GM12872 (cell line): ENCODE measurements around the gene TTC28.

ENCODE experiments used
- TF ChIP-seq, protein P1 (sequence below): IDR thresholded peaks from 3 replicates; pipeline ENCODE4 v1.5.1; 2011; ENCODE audit warnings: low read depth, mild to moderate bottlenecking, low read length, moderate library complexity; ENCODE audit not compliant: insufficient read depth

TTC28 gene

DNA sequence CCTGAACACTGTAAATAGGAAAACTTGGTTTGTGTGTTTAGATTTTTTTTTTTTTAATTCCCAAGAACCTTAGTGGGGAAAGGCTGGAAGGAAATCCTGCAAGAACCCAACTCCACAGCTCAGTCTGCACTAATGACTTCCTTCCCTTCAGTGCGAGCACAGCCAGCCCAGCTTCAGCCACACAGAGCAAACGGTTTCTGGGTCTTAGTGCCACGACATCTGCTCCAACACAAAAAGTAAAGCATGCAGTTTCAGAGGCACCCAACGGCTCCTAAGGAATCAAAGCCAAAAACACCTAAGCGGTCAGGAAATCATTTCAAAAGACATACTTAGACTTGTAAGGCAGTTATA lies 236.1 kb downstream of the TTC28 start:
- TF ChIP-seq, protein P1, sequence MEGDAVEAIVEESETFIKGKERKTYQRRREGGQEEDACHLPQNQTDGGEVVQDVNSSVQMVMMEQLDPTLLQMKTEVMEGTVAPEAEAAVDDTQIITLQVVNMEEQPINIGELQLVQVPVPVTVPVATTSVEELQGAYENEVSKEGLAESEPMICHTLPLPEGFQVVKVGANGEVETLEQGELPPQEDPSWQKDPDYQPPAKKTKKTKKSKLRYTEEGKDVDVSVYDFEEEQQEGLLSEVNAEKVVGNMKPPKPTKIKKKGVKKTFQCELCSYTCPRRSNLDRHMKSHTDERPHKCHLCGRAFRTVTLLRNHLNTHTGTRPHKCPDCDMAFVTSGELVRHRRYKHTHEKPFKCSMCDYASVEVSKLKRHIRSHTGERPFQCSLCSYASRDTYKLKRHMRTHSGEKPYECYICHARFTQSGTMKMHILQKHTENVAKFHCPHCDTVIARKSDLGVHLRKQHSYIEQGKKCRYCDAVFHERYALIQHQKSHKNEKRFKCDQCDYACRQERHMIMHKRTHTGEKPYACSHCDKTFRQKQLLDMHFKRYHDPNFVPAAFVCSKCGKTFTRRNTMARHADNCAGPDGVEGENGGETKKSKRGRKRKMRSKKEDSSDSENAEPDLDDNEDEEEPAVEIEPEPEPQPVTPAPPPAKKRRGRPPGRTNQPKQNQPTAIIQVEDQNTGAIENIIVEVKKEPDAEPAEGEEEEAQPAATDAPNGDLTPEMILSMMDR = no peak

DNA sequence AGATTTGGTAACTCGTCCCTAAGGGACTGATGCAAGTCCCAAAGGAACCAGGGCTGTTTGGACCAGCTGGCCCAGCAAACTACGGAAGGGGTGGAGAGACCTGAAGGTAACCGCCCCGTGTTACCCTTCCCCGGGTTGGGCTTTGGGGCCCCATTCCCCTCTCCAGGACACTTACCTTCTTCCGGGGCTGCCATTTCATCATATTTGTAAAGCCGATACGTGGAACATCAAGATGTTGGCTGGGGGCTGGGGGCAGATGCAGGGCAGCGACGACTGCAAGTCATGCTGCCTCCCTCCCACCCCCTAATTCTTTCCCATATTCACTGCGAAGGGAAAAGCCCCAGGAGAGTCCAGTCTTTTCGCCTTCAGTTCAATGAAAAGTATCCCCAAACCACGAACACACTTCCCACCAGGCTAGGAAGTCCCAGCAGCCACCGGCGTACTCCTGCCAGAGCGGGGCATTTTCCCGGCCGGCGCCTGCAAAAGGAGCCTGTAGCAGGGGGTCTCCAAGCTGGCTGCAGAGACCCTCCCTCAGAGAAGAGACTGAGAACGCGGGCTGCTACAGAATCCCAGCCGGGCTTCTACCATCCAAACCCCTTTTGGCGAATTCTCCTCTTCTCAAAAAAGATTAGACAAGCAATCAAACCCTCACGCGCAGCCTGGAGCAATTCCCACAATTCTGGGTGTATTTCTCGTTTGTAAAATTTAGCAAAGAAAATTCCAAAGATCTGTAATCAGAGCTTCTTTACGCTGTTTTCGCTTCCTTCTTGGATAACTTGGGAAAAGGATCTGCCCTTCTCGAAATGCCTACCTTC lies 236.7 kb downstream of the TTC28 start:
- TF ChIP-seq, protein P1 = no peak

DNA sequence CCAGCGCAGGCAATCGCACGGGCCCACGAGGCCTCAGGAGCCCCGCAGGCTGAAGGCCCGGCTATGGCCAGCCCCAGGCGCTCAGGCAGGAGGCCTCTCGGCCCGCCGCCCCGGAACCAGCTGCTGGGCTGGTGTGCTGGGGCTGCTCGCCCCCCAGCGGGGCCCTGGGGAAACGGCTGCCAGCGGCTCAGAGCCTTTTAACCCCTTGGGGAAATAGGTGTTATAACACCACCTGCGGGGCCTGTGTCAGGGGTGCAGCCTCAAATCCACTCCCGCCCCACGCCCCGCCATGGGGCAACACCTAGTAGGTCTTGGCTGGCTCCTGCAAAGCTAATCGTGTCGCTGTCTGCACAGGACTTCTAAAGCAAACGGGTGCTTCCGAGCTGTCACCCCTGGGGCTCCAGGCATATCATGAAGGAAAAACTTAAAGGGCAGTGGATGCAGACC lies 237.4 kb downstream of the TTC28 start:
- TF ChIP-seq, protein P1 = peak; percentile 85

DNA sequence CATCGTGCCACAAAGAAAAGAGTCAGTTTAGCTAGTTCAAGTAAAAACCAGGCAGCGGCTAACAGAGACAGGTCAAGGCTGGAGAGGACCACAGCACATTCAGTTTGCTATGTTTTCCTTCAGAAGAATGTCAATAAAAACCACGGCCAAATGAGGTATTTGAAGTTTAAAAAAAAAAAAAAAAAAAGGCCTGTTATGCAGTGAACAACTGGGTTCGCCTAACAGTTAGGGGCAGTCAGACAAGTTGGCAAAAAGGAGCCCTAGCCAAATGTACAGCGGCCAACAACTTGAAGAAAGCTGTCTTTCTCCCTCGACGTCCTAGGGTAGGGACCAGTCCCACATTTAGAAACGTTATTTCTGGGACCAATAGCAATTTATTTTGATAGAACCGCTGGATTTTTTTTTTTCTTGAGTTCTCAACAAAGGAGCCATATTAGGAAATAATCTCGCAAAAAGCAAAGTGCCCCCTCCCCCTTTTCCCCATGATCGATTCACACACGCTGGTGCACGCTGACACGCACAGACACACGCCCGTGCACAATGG lies 237.8 kb downstream of the TTC28 start:
- TF ChIP-seq, protein P1 = no peak

DNA sequence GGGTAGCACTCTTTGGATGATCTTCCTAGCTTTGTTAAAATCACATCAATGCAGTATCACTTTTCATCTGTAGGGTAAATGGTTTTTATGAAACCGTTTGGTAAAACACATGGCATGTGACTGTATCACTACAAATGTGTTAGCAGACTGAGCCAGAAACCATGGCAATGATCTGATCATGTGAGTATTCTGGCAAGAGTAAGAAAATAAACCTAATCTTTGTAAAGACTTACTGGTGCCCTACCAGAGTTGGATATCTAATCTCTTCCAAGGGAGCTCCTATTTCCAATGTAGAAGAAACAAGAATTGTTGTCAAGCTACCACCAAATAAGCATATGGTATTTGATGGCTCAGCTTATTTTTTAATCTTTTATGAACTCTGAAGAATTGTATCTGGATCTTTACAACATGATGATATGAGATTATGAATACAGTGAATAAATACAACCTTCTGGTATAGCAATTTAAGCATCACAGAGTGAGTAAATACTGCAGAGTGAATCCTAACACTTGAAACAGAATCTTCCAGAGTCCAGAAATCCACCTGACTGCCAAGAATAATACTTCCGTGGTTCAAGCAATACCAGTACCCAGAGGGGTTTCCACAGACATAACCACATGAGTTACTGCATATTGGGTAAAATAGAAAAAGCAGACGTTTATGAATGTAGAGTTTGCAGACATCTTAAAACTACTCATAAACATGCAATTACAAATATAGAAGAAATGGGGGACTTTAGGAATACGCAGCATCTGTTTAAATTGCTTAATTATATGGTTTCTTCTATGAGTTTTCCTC lies 238.8 kb downstream of the TTC28 start:
- TF ChIP-seq, protein P1 = no peak

DNA sequence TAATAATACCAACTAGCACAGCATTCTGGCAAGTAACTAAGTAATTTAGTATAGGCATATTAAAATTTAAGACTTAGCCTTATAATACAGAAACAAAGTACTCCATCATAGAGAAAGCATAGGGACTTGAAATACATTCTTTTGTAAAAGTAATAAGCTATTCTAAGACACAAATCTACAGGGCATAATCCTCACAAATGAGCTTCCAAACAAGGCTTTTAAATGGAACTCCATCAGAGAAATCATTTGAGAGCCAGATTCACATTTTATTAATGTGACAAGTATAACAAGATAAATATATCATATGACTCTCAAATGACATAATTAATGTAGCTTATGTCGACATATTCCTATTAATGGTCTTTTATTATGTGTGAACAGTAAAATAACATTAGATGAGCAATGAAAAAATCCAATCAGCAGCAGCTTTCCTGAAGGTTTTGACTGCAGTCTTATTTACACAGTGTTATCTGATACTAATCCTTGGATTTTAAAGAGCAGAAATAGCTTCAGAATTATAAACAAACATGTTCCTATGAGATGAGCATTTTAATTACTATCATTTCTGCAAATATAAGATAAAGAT lies 241.4 kb downstream of the TTC28 start:
- TF ChIP-seq, protein P1 = no peak

DNA sequence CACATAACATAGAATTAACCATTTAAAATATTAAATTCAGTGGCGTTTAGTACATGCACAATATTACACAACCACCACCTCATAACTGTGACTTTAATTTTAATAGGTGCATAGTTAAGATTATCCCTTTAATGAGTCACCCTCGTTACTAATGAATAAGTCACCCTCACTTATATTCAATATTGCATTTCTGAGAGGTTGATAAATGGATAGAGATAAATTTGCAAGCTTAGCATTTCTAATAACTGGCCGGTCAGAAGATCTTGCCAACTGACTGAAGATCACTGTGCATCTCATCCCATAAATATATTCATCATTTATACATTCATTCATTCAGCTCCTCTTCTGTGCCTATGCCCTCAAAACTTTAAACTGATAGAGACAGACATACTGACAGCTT lies 243.7 kb downstream of the TTC28 start:
- TF ChIP-seq, protein P1 = no peak
